Stromal cell of bone marrow (primary cell): ENCODE data around the gene SYCP2.
"Not testable (repeated sequence)": the region's sequence is repeated elsewhere in the genome, so short reads cannot be mapped to it uniquely, and the experiment has no call there.

ENCODE experiments used
- DNase-seq: peaks from one replicate; pipeline ENCODE4 v3.0.0-alpha.2; 2012; ENCODE audit warnings: low read depth

The SYCP2 gene, protein sequence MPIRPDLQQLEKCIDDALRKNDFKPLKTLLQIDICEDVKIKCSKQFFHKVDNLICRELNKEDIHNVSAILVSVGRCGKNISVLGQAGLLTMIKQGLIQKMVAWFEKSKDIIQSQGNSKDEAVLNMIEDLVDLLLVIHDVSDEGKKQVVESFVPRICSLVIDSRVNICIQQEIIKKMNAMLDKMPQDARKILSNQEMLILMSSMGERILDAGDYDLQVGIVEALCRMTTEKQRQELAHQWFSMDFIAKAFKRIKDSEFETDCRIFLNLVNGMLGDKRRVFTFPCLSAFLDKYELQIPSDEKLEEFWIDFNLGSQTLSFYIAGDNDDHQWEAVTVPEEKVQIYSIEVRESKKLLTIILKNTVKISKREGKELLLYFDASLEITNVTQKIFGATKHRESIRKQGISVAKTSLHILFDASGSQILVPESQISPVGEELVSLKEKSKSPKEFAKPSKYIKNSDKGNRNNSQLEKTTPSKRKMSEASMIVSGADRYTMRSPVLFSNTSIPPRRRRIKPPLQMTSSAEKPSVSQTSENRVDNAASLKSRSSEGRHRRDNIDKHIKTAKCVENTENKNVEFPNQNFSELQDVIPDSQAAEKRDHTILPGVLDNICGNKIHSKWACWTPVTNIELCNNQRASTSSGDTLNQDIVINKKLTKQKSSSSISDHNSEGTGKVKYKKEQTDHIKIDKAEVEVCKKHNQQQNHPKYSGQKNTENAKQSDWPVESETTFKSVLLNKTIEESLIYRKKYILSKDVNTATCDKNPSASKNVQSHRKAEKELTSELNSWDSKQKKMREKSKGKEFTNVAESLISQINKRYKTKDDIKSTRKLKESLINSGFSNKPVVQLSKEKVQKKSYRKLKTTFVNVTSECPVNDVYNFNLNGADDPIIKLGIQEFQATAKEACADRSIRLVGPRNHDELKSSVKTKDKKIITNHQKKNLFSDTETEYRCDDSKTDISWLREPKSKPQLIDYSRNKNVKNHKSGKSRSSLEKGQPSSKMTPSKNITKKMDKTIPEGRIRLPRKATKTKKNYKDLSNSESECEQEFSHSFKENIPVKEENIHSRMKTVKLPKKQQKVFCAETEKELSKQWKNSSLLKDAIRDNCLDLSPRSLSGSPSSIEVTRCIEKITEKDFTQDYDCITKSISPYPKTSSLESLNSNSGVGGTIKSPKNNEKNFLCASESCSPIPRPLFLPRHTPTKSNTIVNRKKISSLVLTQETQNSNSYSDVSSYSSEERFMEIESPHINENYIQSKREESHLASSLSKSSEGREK (N-terminal part only)

DNA sequence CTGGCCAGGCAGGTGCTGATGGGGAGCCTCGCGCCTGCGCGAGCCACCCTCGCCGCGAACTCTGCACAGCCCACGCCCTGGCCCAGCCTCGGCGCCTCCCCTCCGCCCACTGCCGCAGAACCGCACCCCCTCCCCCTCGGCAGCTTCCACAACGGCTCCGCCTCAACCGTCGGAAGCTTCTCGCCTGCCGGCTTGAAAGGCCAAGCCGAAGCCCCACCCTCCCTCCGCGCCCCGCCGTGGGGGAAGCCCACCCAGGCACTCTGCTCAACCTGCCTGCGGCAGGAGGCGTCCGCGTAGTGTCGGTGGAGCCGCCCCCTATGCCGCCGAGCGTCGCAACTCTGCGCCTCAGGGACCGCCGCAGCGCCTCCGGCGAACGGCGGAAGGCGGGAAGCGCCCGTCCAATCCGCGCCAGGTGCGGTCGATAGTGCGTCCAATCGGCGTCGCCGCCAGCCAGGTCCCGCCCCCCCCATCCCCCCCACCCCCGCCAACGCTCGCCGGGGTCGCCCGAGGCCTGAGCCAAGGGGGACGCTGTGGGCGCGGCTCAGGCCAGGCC is at the start of gene SYCP2:
Gene SYCP2 (minus strand): TSS at position 342 of the 553 bp plus-strand sequence. CDS start 11,224 bp downstream, outside the sequence.
- DNase-seq: no peak

DNA sequence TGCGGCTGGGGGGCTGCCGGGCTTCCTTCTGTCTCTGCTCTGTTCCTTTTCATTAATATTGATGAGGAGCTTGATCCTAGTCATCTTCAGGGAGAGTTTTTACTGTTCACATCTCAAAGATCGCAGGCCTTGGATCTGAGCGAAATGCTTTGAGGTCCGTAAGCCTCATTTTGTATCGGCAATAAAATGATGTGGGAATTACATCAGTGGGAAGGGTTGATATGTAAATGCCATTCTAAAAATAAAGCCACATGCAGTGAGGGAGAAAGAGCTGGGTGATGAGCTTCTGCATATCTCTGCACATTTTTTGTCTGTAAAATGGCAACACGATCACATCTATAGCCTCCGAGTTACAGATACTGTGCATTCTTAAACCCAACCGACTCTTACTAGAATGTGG is 49.6 kb upstream of the SYCP2 start:
- DNase-seq: no peak

DNA sequence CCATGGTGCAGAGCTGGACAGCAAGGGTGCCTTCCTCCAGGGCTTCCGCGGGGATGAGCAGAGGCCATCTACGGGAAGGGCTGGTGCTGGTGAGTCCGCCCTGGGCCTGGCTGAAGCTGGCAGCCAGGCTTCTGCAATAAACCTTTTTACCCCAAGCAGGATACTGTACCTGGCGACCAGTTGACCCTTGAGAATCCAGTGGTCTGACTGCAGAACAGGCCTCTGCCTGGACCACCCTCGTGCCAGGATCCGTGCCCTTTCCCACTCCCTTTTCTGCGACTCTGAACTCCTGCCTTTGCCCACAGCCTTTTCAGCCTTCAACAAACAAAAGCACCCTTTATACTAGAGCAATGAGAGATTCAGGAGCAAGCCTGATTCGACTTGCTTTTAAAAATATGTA is 43.6 kb upstream of the SYCP2 start:
- no peak for DNase-seq

DNA sequence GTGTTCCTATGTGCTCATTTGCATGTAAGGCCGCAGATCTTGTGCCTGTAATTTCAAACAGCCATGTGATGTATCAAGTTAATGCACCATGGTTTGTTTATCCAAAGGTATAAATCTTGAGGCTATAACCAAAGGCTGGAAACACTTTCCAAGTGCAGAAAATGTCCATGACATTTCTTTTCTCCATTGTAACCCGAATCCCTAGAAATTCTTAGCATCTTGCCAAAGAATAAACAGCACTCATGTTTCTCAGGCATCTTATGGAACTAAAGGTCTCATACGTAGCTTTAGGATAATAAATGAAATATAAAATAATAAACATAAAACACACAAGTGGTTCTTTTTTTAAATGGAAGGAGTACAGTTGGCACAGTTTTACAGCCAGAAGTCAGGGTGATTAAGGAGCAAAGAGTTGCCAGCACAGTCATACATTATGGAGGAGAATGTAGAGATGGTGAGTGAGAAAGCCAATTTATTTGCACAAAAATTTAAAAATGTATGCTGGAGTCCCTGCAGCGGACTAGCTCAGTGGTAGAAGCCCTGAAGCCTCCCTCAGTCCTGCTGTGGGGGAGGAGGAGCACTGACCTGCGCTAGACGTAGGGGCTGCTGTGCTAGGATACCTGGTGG is 42.8 kb upstream of the SYCP2 start:
- DNase-seq: no peak

GRCh38 chr20:59972037-59972801 is 38.8 kb upstream of the SYCP2 start:
- DNase-seq: no peak

DNA sequence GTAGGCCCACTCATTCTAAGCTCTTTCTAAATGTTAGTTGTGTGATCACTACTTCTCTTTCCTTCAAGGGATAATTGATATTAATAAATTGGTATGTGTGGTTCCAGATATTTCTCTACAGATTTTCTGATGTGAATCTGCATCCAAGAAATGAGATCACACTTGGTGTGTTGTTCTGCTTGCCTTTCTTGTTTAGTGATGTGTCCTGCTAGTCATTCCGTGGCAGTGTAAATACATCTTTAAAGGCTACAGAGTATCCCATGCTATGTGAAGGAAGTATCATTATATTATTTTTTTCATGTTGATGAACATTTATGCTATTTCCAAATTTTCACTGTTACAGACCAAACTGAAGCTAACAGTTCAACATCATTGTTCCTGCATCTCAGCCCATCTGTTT is 38.0 kb upstream of the SYCP2 start:
- no peak for DNase-seq

DNA sequence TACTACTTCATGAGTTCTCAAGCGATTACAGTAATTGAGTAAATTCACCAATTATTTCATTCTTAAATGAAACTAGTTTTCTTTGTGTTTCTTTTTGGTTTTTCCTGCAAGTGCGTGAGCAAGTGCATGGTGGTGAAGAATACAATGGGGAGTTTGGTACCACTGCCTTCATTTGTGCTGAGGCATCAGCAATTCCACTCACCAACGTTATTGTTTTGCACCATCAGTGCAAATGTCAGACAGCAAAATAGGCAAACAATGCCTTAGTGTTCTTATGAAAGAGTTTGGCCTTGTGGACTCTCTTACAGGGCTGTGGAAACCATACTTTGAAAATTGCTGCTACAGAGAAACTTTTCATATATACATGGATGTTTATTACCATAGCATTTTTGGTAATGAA is 33.0 kb upstream of the SYCP2 start:
- no peak for DNase-seq

DNA sequence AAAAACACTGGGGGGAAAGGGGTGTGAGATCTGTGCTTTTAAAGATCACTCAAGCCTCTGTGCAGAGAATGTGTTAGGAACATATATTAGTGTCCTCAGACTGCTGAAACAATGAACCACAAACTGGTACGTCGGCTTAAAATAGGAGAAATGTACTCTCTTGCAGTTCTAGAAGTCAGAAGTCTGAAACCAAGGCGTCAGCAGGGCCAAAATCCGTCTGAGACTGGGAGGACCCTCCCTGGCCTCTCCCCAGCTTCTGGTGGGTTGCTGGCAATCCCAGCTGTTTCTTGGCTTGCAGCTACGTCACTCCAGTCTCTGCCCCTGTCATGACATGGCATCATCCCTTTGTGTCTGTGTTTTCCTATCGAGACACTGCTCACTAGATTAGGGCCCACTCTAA is 28.7 kb upstream of the SYCP2 start:
- no peak for DNase-seq

DNA sequence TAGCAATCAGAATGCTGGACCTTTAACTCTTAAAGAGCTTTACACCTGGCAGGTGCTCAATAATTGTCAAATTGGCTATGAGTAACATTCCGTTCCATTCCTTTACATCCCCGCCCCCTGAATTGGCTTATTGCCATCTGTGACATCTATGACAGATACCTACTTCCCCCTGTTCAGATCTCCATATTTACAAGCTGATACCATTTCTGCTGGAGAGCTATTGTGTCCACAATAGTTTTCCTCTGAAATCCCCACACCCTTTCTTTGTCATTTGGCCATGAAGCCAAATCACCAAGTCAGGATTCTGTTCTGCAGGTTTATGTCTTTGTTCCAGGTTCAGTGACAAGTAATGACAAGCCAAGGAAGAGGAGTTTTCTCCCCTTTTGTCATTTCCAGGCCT is 28.0 kb upstream of the SYCP2 start:
- DNase-seq: no peak

DNA sequence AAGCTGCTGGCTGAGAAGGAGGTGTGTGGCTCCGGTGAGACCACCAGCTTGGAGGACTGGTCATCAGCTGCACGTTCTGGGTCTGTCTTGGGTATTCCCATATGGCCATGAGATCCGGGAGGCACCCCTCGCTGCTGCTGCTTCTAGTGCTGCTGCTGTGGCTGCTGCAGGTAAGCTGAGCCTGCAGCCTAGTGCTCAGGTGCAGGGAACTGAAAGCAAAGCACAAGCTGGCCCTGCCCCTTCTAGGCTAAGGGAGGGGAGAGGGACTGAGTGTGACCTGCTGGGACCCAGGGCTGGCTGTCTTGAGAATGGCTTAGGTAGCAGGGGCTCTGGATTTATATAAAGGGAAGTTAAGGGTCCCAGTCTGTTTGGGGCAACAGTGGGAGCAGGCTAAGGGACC is 25.2 kb upstream of the SYCP2 start:
- no peak for DNase-seq

DNA sequence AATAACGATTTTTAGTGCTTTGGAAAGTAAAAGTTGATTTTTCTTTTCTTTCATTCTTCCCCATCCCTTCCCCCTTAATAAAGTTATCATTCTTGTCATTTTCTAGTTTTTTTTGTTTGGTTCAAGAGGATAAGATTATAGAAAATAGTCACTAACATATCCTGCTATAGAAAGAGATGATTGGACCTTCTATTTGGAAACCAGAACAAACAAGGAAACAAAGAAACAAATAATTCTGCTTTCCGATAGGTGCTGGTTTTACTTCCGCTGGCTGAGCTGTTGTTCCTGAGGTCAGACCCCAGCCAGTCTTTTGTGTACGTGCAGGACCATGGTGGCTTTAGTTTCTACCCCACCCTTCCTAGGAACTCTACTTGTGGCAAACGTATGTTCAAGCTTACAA is 24.7 kb upstream of the SYCP2 start, which contains the start of gene CDH26:
Gene CDH26 (plus strand): TSS at position 301 of the 400 bp plus-strand sequence. CDS start 304 bp downstream, outside the sequence.
- DNase-seq: no peak

DNA sequence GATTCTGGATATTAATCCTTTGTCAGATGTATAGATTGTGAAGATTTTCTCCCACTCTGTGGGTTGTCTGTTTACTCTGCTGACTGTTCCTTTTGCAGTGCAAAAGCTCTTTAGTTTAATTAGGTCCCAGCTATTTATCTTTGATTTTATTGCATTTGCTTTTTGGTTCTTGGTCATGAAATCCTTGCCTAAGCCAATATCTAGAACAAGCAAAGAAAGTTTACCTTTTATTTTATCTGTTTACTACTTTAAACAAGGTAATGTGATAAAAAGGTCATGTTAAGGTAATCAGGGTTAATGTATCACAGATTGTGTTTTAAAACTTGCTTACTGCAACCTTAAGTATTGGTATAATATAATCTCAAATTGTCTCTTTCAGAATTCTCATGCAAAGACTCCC is 24.1 kb upstream of the SYCP2 start:
- DNase-seq: not testable (repeated sequence)

DNA sequence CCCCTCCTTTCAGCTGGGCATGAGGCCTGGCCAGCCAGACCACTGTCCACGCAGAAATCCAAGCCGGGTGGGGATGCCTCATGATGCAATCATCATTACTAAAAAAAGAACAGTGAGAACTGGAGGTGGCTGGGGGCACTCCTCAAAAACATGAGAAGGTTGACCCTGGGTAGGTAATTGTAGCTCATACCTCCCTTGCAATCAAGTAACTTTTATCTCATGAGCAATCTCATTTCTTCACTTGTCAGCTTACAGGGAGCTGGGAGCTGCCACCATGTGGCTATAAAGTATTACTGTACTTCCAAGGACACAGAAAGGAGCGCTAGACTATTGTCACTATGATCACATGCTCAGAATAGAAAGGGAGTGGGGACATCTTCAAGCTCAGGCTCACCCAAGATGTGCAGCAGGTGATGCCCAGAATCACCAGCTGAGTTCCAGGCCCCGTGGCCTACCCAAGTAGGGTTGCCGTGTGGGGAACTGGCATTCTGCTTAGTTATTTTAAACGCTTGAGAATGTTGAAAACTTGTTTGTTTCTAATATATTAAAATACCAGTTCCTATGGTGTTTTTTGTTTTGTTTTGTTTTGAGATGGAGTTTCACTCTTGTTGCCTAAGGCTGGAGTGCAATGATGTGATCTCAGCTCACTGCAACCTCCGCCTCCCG is 21.8 kb upstream of the SYCP2 start:
- no peak for DNase-seq

- DNase-seq: no peak
Measured at GRCh38 chr20:59954718-59955117, 21.3 kb upstream of the SYCP2 start.

DNA sequence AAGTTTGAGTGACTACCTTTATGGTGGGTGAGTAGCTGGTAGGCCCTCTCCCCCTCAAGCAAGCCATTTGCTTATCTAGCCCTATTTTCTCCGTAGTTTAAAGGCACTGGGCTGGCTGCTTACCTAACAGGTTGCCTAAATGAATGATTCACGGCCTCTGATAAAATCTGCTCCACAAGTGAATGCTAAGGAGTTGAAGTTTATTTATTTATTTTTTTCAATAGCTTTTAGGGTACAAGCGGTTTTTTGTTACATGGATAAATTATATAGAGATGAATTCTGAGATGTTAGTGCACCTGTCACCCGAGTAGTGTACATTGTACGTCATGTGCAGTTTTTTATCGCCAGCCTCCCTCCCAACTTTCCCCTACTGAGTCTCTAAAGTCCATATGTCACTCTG is 16.5 kb upstream of the SYCP2 start:
- no peak for DNase-seq

- DNase-seq: peak; percentile 48
Measured at GRCh38 chr20:59948828-59949720, 15.6 kb upstream of the SYCP2 start.

DNA sequence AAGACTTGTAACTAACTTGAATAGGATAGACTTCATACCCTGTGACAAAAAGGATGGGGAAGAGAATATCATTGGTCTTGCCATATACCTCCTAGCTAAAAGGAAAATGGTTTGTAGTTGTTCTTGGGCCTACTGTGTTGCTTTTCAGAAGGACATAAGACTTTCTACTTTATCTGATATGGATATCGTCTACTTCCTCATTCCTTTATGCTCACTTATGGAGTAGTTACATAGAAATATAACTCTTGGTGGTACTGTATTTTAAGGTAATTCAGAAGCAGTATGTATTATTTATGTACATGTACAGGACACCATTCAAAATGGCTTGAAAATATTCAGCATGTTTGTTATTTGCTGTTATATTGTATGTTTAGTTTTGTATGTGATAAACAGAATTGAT is 14.8 kb upstream of the SYCP2 start:
- DNase-seq: no peak

DNA sequence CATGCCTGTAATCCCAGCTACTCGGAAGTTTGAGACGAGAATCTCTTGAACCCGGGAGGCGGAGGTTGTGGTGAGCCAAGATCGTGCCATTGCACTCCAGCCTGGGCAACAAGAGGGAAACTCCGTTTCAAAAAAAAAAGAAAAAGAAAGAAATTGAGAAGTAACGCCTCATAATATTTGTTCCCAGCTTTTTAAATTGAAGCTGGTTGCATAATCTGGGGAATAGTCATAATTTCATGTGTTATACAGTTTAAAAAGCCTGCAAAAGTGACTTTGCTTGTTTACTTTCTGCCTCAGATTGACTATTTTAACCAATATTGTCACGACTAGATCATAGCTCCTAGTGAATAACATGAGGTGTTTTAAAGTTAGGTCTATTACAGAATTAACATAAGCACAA is 13.9 kb upstream of the SYCP2 start:
- no peak for DNase-seq

DNA sequence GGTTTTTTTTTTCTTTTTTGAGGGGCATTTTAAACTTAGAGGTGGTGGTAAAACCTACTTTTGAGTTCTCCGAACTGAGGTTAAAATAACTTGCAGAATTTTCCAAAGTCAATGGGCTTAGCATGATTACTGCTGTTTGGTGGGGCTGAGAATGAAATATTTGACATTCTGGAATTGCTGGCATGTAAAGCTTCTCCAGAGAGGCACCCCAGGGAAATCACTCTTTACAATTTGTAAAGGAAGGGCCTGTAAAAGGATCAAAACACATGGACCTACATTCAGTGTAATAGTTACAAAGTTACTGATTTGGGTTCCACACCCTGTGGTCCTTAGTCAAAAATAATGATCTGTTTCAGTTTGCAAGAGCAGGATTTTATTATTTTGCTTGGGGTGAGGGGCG is 12.3 kb upstream of the SYCP2 start:
- no peak for DNase-seq
